ENCODE results near the gene GAB1.

GAB1 gene

DNA sequence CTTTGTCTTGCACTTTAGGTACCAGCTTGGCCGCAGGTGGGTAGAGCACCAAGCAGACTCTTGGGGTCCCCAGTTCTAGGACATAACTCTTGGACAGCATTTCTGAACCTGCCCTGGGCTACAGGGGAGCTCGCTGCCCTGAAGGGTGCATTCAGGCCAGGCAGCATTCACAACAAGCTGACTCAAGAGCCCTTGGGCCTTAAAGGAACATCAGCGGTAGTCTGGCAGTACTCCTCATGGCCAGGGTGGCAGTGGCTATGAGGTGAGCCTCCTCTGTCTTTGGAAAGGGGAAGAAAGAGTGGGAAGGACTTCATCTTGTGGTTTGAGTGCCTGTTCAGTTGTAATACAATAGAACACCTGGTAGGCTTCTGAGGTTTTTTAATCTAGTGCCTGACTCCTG, 152.0 kb downstream of the GAB1 start:
- no peak overlapping the region for H3K4me3 ChIP-seq (ENCODE audit: low read depth, low read length)
- no peak for DNase-seq (ENCODE audit: low read depth)
- no peak for TF ChIP-seq POLR2A (IDR thresholded peaks at IDR 0.05; ENCODE audit: extremely low read depth, insufficient read length)
- no peak for TF ChIP-seq MYC (IDR thresholded peaks at IDR 0.05; ENCODE audit: low read depth, low read length)
- TF ChIP-seq, protein P1, sequence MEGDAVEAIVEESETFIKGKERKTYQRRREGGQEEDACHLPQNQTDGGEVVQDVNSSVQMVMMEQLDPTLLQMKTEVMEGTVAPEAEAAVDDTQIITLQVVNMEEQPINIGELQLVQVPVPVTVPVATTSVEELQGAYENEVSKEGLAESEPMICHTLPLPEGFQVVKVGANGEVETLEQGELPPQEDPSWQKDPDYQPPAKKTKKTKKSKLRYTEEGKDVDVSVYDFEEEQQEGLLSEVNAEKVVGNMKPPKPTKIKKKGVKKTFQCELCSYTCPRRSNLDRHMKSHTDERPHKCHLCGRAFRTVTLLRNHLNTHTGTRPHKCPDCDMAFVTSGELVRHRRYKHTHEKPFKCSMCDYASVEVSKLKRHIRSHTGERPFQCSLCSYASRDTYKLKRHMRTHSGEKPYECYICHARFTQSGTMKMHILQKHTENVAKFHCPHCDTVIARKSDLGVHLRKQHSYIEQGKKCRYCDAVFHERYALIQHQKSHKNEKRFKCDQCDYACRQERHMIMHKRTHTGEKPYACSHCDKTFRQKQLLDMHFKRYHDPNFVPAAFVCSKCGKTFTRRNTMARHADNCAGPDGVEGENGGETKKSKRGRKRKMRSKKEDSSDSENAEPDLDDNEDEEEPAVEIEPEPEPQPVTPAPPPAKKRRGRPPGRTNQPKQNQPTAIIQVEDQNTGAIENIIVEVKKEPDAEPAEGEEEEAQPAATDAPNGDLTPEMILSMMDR (IDR thresholded peaks at IDR 0.05; ENCODE audit: low read depth, low read length): no peak
- no peak for TF ChIP-seq MAX (IDR thresholded peaks at IDR 0.05; ENCODE audit: low read depth, low read length)

- no peak for DNase-seq (ENCODE audit: low read depth)
- H3K4me3 ChIP-seq (ENCODE audit: low read depth, low read length): no peak overlapping the region
- TF ChIP-seq MAX (IDR thresholded peaks at IDR 0.05; ENCODE audit: low read depth, low read length): no peak
- no peak for TF ChIP-seq MYC (IDR thresholded peaks at IDR 0.05; ENCODE audit: low read depth, low read length)
- TF ChIP-seq, protein P1 (IDR thresholded peaks at IDR 0.05; ENCODE audit: low read depth, low read length): no peak
- TF ChIP-seq POLR2A (IDR thresholded peaks at IDR 0.05; ENCODE audit: extremely low read depth, insufficient read length): no peak
Observed at GRCh38 chr4:143489106-143489505, 152.4 kb downstream of the GAB1 start.

- DNase-seq (ENCODE audit: low read depth): no peak
- no peak overlapping the region for H3K4me3 ChIP-seq (ENCODE audit: low read depth, low read length)
- TF ChIP-seq, protein P1 (IDR thresholded peaks at IDR 0.05; ENCODE audit: low read depth, low read length): no peak
- TF ChIP-seq MYC (IDR thresholded peaks at IDR 0.05; ENCODE audit: low read depth, low read length): no peak
- no peak for TF ChIP-seq POLR2A (IDR thresholded peaks at IDR 0.05; ENCODE audit: extremely low read depth, insufficient read length)
- no peak for TF ChIP-seq MAX (IDR thresholded peaks at IDR 0.05; ENCODE audit: low read depth, low read length)
Observed at GRCh38 chr4:143498021-143498420, 161.3 kb downstream of the GAB1 start.

- DNase-seq (ENCODE audit: low read depth): peak; percentile 48
- H3K4me3 ChIP-seq (ENCODE audit: low read depth, low read length): no peak overlapping the region
- TF ChIP-seq MYC (IDR thresholded peaks at IDR 0.05; ENCODE audit: low read depth, low read length) (no peak), MAX (IDR thresholded peaks at IDR 0.05; ENCODE audit: low read depth, low read length) (no peak)
Observed at GRCh38 chr4:143502231-143502630, 165.6 kb downstream of the GAB1 start.

GRCh38 chr4:143506031-143506430, 169.4 kb downstream of the GAB1 start:
- H3K4me3 ChIP-seq (ENCODE audit: low read depth, low read length): no peak overlapping the region
- TF ChIP-seq MYC (IDR thresholded peaks at IDR 0.05; ENCODE audit: low read depth, low read length): no peak
- no peak for TF ChIP-seq POLR2A (IDR thresholded peaks at IDR 0.05; ENCODE audit: extremely low read depth, insufficient read length)
- no peak for TF ChIP-seq MAX (IDR thresholded peaks at IDR 0.05; ENCODE audit: low read depth, low read length)
- TF ChIP-seq, protein P1 (IDR thresholded peaks at IDR 0.05; ENCODE audit: low read depth, low read length): no peak

GRCh38 chr4:143511906-143512305, 175.2 kb downstream of the GAB1 start:
- DNase-seq (ENCODE audit: low read depth): no peak
- TF ChIP-seq MYC (IDR thresholded peaks at IDR 0.05; ENCODE audit: low read depth, low read length) (no peak), MAX (IDR thresholded peaks at IDR 0.05; ENCODE audit: low read depth, low read length) (no peak), POLR2A (IDR thresholded peaks at IDR 0.05; ENCODE audit: extremely low read depth, insufficient read length) (no peak)
- TF ChIP-seq, protein P1 (IDR thresholded peaks at IDR 0.05; ENCODE audit: low read depth, low read length): no peak
- H3K4me3 ChIP-seq (ENCODE audit: low read depth, low read length): no peak overlapping the region

More at GRCh38 chr4:143506031-143506430, 169.4 kb downstream of the GAB1 start:
- DNase-seq (ENCODE audit: low read depth): no peak
